Adrenal gland (tissue), 5 donors: ENCODE results near the gene VPS37C.

Experiments used
- POLR2A ChIP-seq, 2 donors: fragments of 450-650 bp; IDR thresholded peaks; one replicate each; pipeline ENCODE4 v1.6.1; 2017; ENCODE audit warnings: antibody characterized with exemption in 2 of 2, mild to moderate bottlenecking in 2 of 2, moderate library complexity in 1 of 2
- TF ChIP-seq, protein P1 (sequence below), 6 experiments: fragments of 450-650 bp in 4 of 6; fragments of 200-600 bp in 2 of 6; sonication (generic) in 1 of 6; IDR thresholded peaks; 1 replicate in 5 of 6; 2 replicates in 1 of 6; pipeline versions ENCODE4 v1.5.1 to v1.8.0; 2016 to 2021; ENCODE audit warnings: antibody characterized with exemption in 6 of 6, mild to moderate bottlenecking in 2 of 6, moderate library complexity in 1 of 6
- donor health status: DM: no; HTN: no; CAD: no.

GRCh38 chr11:61163714-61164605 is 2.7 kb upstream of the VPS37C start:
- TF ChIP-seq, protein P1, sequence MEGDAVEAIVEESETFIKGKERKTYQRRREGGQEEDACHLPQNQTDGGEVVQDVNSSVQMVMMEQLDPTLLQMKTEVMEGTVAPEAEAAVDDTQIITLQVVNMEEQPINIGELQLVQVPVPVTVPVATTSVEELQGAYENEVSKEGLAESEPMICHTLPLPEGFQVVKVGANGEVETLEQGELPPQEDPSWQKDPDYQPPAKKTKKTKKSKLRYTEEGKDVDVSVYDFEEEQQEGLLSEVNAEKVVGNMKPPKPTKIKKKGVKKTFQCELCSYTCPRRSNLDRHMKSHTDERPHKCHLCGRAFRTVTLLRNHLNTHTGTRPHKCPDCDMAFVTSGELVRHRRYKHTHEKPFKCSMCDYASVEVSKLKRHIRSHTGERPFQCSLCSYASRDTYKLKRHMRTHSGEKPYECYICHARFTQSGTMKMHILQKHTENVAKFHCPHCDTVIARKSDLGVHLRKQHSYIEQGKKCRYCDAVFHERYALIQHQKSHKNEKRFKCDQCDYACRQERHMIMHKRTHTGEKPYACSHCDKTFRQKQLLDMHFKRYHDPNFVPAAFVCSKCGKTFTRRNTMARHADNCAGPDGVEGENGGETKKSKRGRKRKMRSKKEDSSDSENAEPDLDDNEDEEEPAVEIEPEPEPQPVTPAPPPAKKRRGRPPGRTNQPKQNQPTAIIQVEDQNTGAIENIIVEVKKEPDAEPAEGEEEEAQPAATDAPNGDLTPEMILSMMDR (IDR thresholded peaks at IDR 0.05): no peak
- TF ChIP-seq POLR2A (IDR thresholded peaks at IDR 0.05): no peak
